D721Med (cell line): Measurements from ENCODE around the gene GRM5.

Source experiments
- DNase-seq: peaks from one replicate; pipeline ENCODE4 v3.0.0; 2011; ENCODE audit warnings: low spot score; ENCODE audit not compliant: insufficient read length
- FAIRE-seq: peaks from 2 replicates; lab custom pipeline; 2011; peaks lifted over from hg19 to GRCh38; lab: Jason Lieb, UNC
- TF ChIP-seq, protein P1 (sequence below): IDR thresholded peaks from 2 replicates; pipeline ENCODE4 v1.5.1; 2012; ENCODE audit warnings: mild to moderate bottlenecking, control low read depth; ENCODE audit not compliant: insufficient read depth; ENCODE audit errors: missing control alignments

The GRM5 gene

DNA sequence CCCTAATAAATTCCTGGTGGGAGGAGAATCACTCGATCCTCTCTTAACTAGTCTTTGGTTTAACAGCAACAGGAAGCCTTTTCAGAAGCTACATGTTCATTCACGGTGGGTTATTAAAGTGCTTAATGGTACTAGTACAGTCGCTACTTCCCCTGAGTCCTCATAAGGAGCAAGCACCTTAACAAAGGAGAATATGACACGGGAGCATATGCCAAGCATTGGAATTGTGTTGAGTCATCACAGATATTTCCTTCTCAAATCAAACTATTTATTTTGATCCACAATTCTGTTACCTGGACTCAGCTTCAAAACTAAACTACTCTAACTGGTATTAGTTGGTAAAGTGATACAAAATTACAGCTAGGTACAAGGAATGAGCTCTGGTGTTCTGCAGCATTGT lies 550.8 kb downstream of the GRM5 start:
- DNase-seq (no peak), FAIRE-seq (no peak)
- TF ChIP-seq, protein P1, sequence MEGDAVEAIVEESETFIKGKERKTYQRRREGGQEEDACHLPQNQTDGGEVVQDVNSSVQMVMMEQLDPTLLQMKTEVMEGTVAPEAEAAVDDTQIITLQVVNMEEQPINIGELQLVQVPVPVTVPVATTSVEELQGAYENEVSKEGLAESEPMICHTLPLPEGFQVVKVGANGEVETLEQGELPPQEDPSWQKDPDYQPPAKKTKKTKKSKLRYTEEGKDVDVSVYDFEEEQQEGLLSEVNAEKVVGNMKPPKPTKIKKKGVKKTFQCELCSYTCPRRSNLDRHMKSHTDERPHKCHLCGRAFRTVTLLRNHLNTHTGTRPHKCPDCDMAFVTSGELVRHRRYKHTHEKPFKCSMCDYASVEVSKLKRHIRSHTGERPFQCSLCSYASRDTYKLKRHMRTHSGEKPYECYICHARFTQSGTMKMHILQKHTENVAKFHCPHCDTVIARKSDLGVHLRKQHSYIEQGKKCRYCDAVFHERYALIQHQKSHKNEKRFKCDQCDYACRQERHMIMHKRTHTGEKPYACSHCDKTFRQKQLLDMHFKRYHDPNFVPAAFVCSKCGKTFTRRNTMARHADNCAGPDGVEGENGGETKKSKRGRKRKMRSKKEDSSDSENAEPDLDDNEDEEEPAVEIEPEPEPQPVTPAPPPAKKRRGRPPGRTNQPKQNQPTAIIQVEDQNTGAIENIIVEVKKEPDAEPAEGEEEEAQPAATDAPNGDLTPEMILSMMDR = no peak

DNA sequence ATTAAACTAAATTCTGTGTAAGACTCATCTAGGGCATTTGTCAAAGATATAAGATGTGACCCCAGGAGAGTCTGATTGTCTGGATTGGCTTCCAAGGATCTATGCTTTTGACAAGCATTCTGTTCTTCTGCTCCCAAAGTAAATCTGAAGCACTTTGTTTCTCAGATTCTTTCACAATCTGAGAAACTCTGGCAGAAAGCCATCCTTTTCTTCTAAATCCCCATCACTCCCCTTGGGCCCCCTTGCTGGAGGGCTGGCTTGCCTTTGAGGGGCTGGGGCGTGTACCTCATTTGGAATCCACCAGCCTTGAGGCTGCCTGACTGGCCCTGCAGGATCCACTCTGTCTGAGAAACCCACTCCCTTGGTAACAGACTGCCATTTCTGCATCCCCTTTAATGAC lies 554.8 kb downstream of the GRM5 start:
- FAIRE-seq (no peak), DNase-seq (no peak)
- TF ChIP-seq, protein P1 = no peak

DNA sequence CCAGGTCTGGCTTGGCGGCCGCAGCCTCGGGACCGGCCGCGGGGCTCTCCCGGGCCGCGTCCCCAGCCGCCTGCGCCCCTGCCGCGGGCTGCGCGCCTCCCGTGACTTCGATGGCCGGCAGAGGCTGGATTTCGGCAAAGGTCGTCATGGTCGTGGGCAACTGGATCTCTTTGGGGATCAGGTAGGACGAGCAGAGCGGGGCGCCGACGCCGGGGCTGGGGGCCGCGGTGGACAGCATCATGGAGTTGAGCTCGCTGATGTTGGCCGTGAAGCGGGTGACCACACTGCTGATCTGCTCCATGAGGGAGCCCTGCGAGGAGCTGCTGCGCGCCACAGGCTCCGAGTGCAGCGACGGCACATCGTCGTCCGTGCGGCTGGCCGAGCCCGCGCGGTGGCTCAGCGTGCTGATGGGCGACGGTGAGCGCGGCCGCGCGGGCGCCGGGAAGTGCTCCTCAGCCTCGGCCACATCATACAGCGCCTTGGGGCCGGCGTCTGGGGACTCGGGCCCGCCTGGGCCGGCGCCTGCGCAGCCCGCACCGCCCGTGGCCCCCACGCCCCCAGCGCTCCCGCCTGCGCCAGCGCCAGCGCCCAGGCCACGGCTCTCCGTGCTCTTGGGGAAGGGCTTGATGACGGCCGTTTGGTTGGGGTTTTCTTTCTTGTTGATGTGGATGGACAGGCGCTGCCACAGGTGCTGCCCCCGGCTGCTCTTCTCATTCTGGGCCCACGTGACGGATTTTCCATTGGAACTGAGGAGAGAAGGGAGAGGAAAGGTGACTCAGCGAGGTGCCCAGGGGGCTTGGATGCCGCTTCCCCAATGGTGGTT lies 556.8 kb downstream of the GRM5 start:
- TF ChIP-seq, protein P1 = no peak
- no peak for DNase-seq
- no peak for FAIRE-seq

DNA sequence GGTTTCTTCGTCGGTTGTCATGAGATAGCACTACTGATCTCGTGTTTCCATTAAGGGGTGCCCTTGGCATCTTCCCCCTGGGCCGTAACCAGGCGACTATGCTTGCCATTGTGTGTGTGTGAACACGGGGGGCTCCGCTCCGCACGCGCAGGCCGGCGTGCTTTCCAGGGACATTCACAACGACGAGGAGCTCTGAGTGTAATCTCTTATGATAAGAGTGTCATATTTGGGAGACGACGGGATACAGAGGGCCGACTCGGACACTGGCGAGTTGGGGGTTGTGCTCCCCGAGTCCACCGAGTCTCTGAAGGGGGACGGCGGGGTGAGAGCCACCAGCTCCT lies 557.4 kb downstream of the GRM5 start:
- FAIRE-seq (no peak), DNase-seq (no peak)

DNA sequence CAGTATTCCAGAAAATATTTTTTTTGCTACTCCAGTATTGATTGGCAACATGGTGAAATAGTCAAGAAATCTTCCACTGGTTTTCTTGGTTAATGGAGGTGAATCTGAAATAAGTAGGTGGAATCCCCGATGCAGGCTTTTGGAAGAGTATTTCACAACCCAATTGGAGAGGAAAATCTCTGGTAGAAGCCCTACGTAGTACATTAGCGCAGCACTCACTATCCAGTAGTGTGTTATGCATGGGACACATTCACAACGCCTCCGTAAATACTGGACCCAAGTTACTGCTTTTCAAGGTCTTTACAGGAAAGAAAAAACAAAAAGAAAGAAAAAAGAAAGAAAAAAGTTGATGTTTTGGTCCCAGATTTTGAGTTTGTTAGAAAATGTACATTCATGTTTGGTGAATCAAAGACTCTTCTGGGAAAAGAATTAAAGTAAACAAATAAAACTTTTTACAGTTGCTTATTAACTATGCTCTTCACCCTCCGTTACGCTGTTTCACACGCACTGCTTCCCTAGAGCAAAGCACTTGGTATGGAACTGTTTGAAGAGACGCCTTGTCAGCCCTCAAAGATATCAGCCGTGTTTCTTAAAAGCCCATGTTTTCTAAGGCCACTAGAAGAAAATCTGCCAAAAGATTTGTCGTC lies 557.9 kb downstream of the GRM5 start:
- TF ChIP-seq, protein P1 = no peak
- FAIRE-seq (no peak), DNase-seq (no peak)

More for the DNA sequence above, 557.4 kb downstream of the GRM5 start:
- TF ChIP-seq, protein P1 = no peak

DNA sequence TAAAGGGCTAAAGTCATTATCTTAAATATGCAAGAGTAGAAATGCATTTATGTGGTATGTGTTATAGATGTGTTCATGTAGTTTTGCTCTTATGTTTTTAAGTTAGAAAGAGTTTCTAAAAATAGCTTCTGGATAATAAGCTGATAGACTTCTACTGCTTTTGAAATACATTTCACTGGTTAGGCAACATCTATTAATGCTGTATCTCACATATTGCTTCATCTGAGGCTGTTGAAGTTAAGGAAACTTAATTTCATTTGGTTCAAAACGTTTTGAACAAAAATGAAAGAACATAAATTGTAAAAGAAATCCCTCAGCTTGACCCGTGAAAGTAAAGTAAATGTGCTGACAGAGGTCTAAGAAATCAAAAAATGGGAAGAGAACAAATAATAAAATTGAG lies 564.2 kb downstream of the GRM5 start:
- TF ChIP-seq, protein P1 = no peak
- FAIRE-seq (no peak), DNase-seq (no peak)

DNA sequence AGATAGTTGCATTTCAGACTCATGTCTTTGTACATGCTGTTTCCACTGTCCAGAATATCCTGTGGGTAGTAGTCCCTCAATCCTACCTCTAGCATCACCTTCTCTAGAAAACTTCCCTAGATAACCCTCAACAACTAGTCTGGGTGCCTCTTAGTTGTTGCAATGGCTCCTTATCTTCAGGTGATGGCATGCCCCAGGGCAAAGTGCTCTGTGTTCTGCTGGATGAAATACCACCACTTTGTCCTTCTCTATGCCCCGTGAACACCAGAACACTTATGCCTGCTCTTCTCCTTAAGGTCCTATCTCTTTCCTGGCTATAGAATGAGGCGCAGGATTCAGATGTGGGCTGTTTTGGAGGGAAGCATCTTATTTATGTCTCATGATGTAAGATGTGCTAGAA lies 569.9 kb downstream of the GRM5 start:
- DNase-seq = no peak
- TF ChIP-seq, protein P1 = no peak
- FAIRE-seq = no peak
